GM18951 (cell line): Measurements from ENCODE around the gene ZDHHC17.

ENCODE experiments used
- POLR2A ChIP-seq: IDR thresholded peaks from 4 replicates; pipeline ENCODE4 v1.6.1; 2011; ENCODE audit warnings: mild to moderate bottlenecking; ENCODE audit not compliant: insufficient read length, insufficient read depth; ENCODE audit errors: extremely low read depth
- in situ Hi-C: fragments of 300-500 bp; cut with MboI; formaldehyde crosslinking; loops from one replicate; pipeline ENCODE4 v1.12.0; 2022; ENCODE audit warnings: low sequenced_read_pairs, mixed read lengths, inconsistent platforms; ENCODE audit not compliant: unreplicated experiment

Gene ZDHHC17

GRCh38 chr12:76813972-76814371 lies 50.1 kb downstream of the ZDHHC17 start:
- in situ Hi-C loops = no loop called here
- no peak for TF ChIP-seq POLR2A

- in situ Hi-C loops = no loop called here
Observed at GRCh38 chr12:76820888-76821482, 57.1 kb downstream of the ZDHHC17 start.

GRCh38 chr12:76830436-76830835 lies 66.5 kb downstream of the ZDHHC17 start:
- no peak for TF ChIP-seq POLR2A
- in situ Hi-C loops = no loop called here

More at GRCh38 chr12:76820888-76821482, 57.1 kb downstream of the ZDHHC17 start:
- TF ChIP-seq POLR2A = no peak

DNA sequence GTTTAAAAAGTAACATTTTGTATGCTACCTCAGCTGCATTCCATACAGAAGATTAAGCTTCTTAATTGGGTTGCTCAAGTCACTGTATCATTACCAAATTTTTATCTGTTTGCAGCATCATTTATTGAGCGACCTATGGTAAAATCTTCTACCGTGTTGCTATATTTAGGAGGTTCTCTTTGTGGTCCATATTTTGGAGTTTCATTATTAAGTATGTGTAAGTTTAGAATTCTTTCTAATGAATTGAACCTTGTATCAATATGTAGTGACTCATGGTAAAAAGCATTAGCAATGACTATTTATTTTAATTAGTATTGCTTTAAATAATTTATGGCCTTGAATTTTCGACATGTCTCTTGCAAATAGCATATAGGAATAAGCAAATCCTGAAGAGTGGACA lies 72.7 kb downstream of the ZDHHC17 start:
- in situ Hi-C loops = no loop called here
- no peak for TF ChIP-seq POLR2A

DNA sequence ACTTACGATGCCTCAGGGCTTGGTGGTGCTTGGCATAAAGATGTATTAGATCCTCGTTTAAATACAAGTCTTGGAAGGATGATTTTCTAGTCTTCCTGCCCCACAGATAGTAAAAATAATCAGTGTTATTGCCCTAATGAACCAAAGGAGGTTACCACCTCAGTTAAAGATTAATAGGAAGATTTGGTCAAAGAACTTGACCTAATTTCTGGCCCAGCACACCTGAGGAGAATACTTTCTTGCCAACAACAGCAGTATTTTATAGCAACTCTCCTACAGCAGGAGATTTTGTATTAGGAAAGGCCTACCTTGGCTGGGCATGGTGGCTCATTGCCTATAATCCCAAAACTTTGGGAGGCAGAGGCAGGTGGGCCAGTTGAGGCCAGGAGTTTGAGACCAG lies 83.3 kb downstream of the ZDHHC17 start:
- in situ Hi-C loops = no loop called here
- TF ChIP-seq POLR2A = no peak

DNA sequence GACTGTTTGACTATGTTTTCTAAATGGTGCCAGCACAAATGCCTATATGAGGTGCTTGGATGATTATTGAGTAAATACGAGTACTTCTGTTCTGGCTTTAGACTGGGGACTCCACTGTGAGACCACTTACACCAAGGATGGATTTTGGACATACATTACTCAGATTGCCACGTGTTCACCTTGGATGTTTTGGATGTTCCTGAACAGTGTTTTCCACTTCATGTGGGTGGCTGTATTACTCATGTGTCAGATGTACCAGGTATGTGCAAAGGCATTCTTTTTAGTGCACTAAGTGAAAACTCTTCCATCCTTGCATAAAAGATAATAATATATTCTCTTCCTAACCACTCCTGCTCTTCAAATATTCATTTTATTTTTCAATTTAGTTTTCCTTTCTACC lies 84.2 kb downstream of the ZDHHC17 start:
- in situ Hi-C loops = no loop called here
- TF ChIP-seq POLR2A = no peak

DNA sequence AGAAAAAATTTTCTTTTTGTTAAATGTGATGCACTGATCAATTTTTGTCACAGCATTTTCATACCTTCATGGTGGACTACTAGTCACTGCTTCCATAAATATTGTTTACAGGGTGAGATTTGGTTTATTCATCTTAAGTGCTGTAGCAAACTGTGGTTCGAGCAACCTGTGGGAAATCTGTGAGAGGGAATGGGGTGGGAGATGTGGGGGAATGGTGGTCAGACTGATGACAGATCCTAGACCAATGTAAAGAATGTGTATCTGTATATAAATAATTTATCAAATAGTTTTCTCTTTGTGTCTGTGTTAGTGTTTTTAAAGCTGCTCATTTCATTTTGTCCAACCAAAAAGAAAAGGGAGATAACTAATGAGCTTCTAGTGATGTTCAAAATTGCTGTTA lies 88.2 kb downstream of the ZDHHC17 start:
- in situ Hi-C loops = no loop called here
- TF ChIP-seq POLR2A = no peak

GRCh38 chr12:76855271-76855670 lies 91.4 kb downstream of the ZDHHC17 start:
- no peak for TF ChIP-seq POLR2A
- in situ Hi-C loops = no loop called here

DNA sequence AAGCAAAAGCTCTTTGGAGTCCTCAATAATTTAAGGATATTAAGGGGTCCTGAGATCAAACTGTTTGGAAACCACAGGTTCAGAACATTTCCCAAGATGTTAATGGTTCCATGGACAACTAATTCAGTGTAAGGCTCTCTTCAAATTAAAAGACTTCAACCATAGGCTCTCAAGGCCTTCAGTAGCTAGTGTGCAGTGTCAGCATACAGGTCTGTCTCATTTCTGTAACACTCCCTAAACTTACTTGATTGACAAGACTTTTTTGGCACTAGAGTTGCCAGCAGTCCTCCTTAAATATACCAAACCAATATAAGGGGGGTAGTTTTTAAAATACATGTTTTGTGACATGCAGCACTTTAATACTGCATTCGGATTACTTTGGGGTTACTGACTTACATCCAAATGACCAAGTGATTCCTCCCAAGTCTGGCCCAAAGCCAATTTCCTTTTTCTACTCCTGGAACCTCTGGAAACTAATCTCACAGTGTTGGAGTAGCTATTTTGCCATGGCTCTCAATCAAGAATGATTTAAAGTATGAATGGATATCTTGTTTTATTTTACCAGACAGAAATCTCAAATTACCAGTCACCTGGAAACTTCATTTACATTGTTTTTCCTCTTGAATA lies 92.2 kb downstream of the ZDHHC17 start:
- in situ Hi-C loops = no loop called here
- TF ChIP-seq POLR2A = no peak

GRCh38 chr12:76859611-76860010 lies 95.7 kb downstream of the ZDHHC17 start:
- in situ Hi-C loops = no loop called here
- TF ChIP-seq POLR2A = no peak

DNA sequence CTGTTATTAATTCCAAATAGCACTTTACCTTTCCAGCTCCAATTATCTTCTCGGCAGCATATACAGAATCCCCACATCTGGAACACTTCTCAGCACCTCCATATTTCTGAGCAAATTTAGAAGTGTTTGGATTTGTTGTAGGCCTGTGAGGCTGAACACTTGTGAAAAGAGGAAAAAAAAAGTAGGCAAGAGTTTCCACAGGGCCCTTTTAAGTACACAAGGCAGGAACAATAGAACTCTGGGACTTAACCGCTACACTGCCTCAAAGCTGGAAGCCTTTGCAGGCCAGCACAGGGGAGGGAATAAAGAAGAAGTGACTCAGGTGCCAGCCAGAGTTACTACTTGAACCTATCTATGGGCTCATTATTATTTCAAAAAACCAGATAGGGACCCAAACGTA lies 96.3 kb downstream of the ZDHHC17 start:
- in situ Hi-C loops = no loop called here
- TF ChIP-seq POLR2A = no peak

DNA sequence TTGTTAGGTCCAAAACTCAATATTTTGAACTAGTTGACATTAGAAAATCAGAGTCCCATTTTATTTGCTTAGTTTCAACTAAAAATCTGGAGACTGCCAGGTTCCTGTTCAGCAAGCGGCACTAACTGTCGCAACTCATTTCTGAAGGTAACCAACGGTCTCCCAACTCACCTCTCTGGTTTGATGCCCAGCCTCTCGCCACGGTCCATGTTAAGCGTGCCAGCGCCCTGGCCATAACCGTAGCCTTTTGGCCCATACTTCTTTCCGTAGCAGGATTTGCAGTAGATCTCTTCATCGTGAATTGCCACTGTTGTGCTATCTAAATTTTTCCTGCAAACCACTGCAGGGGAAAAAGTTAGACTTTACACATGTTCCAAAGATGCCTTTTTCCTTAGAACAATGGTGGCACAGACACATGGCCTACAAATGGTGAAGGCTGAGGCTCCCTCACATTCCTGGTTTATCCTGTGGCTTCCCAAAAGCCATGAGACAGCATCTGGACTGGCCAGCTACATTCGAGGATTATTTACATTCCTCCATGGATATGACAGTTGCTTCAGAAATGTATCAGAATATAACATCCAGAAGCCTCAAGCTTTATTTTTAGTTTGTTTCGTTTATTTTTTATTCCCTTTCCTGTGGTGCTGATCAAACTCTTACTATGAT lies 99.2 kb downstream of the ZDHHC17 start:
- in situ Hi-C loops = no loop called here
- TF ChIP-seq POLR2A = no peak

DNA sequence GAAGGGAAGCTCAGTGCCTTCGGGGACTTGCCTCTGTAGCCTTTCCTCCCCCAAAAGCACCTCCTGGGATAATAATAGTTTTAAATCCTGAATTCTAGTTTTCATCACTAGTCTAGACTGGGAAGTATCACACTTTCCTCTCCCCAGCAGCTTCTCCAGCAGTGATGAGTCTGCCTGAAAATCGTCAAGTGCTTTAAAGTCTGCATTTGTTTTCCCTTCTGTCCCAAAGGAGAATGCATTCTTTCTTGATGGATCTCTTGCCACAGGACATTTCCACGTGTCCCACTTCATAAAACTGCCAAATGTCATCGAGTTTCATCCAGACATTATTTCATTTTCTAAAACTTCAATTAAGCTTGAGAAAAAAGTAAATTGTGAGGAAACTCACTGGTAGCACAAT lies 99.9 kb downstream of the ZDHHC17 start:
- TF ChIP-seq POLR2A = no peak
- in situ Hi-C loops = no loop called here

DNA sequence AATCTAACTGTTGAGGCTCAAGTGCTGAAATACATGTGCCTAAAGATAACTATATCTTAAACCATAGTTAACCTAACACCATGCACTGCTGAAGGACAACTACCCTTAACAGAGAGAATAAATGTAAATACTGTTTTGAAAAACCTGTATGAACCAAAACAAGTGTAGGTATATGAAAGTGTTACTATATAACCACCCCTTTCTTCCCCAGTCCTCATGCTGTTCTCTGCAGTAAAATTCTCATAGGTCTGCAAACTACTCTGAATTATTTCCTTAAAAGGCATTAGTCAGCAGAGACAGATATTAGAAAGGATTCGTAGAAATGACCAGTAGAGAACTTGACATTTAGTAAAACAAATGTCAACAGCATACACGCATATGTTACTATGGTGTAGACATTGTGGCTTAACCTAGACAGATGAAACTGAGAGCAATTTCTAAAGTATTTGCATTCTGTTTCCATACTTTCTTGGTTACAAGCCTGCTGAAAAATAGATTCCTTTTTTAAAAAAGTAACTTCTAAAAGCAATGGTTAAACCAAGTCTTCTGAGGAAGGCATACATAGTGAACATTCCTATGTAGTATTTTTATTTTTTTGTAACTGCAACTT lies 101.0 kb downstream of the ZDHHC17 start:
- in situ Hi-C loops = no loop called here

DNA sequence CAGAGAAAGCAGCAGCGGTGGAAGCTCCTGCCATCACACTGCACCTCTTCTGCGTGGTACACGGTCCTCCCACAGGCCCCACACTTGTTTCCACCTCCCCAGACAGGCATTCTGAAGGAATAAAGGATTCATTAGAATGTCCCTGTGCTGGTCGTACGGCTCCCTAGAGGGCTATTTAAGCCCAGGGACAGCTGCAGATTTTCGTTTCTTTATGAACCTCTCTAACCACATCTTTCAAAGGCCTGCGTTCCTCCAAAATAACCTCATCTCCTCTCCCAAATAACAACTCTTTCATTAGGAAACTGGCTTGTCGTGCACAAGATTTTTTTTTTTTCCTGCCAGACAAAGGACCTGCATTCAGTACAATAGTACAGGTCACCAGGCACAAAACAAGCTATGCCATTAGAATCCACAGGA lies 102.2 kb downstream of the ZDHHC17 start:
- no peak for TF ChIP-seq POLR2A
- in situ Hi-C loops = no loop called here

More for the DNA sequence above, 101.0 kb downstream of the ZDHHC17 start:
- TF ChIP-seq POLR2A = no peak
